HG02870 (cell line): ENCODE measurements around the gene IGF1R.
"Not testable (repeated sequence)": the region's sequence is repeated elsewhere in the genome, so short reads cannot be mapped to it uniquely, and the experiment has no call there.

Experiments used
- ATAC-seq: cut with Tn5 transposase; IDR thresholded peaks from one replicate; pipeline ENCODE4 v1.9.1; 2021; ENCODE audit warnings: mild to moderate bottlenecking, moderate library complexity; ENCODE audit not compliant: unreplicated experiment

IGF1R gene

DNA sequence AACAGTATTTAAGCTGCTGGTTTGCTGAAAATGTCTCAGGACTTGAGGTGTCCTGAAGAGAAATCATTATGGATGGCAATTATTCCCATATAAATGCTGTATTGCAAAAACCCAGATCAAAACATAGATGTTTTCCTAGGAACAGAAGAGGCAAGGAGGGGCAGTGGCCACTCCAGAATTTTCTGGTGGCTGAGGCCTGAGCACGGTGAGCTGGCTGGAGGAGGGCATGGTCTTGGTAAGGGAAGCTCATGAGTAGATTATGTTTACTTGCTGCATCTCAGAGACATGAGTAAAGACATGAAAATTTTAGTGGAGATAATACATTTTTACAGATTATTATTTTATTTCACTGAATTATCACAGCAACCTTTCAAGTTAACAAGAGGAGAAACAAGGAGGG, 328.2 kb downstream of the IGF1R start:
- ATAC-seq, result no peak

GRCh38 chr15:98977441-98977840, 329.1 kb downstream of the IGF1R start:
- ATAC-seq, result no peak

DNA sequence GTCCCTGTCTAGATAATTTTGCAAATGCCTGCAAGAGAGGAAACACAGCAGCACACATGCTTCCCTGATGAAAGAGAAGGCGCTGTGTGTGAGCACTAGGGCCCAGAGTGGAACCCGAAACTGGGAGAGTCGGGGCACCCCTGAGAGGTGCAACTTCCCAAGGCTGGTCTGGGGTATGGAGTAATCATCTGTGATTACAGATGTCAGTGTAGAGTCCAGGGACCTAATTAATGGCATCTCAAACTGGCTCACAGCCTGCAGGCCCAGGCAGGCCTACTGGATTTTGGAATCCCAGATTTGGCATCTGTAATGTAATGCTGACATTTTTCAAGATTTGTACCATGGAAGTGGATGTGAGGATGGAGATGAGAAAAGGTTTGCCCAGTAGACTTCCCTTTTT, 329.8 kb downstream of the IGF1R start:
- ATAC-seq, result no peak

- ATAC-seq, result no peak
Observed at GRCh38 chr15:98980899-98981228, 332.5 kb downstream of the IGF1R start.

DNA sequence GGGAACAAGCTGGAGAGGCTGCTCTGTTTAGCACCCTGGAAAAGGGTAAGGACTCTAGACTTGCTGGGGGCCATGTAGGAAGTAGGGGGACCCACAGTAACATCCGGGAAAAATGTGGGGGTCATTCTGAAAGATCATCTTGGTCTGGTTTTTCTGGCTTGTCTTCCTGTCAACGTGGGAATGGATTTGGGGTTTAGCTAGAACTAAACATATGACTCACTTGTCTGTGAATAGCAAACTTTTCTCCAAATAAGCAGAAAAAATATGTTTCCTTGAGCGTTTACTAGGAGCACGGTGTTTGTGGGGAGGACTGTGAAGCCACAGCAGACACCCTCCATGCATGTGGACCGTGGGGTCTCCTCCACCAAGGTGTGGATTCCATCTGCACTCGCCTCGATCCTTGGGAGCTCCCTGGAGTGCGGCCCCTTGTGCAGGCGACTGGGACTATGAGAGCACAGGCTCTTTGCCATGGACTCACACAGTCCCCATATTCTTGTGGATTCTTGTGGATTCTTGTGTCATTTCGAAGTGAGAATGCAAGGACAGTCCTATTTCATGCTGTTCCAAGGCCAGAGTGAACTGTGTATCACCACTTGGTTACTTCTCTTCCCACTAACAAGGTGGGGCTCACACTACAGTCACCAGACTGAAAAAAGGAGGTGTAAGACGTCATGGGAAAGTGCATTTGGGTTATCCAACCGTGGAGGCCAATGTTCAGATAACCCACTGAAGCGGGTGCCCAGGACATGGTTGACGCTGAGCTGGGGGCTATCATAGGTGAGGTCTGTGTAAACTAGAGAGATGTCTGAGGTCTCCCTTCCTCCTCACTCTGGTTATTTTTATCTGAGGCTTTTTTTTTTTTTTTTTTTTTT, 333.7 kb downstream of the IGF1R start:
- no peak for ATAC-seq

- ATAC-seq, result no peak
Observed at GRCh38 chr15:98983334-98983733, 335.0 kb downstream of the IGF1R start.

DNA sequence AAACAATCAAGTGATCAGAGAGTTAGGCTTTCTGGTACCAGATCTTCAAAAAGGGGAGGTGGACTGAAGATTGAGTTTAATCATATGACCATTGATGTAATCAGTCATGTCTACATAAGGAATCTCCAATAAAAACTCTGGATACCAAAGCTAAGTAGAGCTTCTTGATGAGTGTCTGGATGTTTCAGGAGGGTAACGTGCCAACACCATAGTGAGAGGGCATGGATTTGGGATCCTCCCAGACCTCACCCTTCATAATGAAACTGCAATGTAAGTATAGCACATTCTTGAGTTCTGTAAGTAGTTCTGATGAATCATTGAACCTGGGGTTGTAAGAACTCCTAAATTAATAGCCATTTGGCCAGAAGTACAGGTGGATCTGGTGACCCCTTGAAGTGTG, 337.9 kb downstream of the IGF1R start:
- ATAC-seq, result no peak

- no peak for ATAC-seq
Observed at GRCh38 chr15:98994892-98995291, 346.6 kb downstream of the IGF1R start.

- ATAC-seq, result no peak
Observed at GRCh38 chr15:98996169-98996568, 347.8 kb downstream of the IGF1R start.

- no peak for ATAC-seq
Observed at GRCh38 chr15:98996624-98997023, 348.3 kb downstream of the IGF1R start.

DNA sequence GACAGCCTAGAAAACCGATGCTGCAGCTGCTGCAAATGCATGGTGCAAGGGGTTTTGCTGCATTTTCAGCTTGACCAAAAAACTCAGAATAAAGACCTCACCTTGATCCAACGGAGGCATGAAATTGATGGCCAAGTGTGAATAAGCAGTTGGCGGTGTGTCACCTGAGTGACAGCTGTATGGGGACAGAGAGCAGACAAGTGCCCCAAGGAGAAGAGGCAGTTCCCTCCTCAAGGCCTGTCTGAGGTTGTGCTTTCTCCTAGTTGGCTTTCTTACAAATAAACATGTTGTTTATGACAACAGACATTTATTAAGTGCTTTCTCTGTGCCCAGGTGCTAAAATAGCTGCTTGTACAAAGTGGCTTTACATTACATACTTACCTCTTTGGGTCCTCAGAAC, 349.0 kb downstream of the IGF1R start:
- no peak for ATAC-seq

DNA sequence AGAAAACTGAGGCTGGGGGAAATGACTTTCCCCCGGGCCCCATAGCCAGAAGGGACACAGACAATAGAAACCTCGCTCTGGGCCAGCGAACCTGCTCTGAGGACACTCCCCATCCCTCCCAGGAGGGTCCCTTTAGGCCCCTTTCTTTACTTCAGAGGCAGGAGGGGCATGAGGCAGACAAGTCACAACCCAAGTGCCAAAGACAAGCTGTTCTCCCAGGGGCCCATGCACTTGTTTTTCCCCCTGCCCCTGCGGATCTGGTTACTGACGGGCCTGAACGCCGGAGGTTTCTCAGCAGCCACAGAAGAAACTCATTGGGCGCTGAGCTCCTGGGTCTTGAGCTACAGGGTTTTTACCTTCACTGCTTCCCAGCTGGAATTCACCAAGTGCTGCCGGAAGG, 349.4 kb downstream of the IGF1R start:
- ATAC-seq, result no peak

DNA sequence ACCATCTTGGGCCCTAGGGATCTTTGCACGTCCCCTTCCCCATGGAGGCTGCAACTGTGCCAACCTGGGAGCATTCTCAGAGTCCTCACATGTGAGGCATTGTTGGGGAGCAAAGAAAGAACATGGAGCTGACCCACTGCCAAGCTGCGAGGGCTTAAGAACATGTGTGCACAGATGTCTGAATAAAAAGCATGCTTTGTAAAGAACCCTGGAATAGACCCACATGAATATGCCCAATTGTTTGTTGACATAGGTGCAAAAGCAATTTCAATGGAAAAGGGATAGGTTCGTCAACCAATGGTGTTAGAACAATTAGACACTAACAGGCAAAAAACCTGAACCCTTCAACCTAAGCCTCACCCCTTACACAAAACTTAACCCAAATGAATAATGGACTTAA, 349.9 kb downstream of the IGF1R start:
- no peak for ATAC-seq

DNA sequence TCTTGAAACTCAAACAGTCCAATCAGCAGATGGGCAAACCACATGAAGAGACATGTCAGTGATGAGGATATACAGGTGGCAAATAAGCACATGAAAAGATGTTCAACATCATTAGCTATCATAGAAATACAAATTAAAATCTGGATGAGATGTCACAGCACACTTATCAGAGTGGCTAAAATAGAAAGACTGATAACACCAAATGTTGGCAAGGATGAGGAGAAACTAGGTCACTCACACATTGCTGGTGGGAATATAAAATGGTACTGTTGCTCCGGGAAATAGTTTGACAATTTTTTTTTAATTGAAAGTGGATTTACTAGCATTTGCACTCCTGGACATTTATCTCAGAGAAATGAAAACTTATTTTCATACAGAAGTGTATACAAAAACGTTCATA, 350.9 kb downstream of the IGF1R start:
- ATAC-seq, result no peak

- ATAC-seq, result no peak
Observed at GRCh38 chr15:99002226-99002625, 353.9 kb downstream of the IGF1R start.

- ATAC-seq, result not testable (repeated sequence)
Observed at GRCh38 chr15:99003317-99003716, 355.0 kb downstream of the IGF1R start.

DNA sequence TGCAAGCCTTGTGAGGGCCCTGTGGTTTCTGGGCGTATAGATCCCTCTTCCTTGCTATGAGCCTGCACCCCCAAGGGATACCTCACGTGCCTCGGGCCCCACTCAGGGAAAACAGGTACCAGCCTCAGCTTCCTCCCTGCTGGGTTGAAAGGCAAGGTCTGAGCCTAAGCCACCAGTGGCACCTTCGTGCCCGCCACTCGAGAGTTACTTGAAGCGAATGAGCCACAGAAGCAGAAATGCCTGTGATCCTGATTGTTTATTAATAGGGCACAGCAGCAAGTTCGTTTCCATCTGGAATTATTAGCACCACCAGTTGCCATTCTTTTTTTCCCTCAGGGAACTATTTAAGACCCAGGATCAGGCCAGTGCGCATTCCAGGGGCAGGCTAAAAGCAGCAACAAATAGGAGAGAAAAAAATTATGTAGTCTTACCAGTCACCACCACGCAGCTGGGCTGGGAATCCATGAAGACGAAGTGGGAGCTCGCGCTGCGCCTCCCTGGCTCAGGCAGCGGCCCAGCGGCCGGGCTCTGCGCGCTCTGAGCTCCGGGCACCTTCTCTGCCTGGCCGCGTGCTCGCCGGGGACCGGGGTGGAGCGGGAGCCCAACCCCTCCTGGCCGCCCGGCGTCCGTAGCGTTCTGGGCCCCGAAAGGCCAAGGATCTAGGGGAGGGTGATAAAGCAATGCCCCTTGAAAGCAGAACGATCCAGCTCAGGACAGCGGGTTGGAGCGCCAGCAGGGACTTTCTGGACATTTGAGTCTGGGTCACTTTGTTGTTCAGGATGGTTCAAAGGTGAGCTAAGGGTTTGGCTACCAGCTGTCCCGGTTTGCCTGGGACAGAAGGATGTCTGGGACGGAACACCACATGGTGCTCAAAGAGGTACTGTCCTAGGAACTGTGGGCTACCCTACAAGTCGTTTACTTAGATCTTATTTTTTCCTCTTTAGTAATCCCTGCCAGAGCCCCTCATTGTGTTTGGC, 356.9 kb downstream of the IGF1R start:
- not testable (repeated sequence) for ATAC-seq

DNA sequence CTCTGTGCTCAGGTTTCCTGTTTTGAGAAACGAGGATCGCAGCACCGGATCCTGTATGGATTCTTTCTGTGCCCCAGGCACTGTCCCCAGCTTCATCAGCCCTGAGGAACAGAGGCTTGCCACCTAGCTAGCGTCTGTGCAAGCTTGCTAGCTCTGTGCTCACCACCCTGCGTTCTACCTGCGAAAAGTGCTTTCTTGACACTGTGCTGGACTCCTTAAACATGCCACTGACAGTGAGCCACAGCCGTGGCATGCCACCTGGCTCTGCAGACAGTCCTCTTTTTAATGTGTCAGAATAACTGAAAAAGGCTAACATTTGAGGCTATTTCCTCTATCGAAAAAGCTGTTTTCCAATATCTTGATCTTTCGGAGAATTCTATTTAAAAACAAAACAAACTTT, 357.8 kb downstream of the IGF1R start:
- ATAC-seq, result no peak

GRCh38 chr15:99006904-99007495, 358.7 kb downstream of the IGF1R start:
- ATAC-seq, result no peak

GRCh38 chr15:99009741-99010330, 361.5 kb downstream of the IGF1R start:
- no peak for ATAC-seq

DNA sequence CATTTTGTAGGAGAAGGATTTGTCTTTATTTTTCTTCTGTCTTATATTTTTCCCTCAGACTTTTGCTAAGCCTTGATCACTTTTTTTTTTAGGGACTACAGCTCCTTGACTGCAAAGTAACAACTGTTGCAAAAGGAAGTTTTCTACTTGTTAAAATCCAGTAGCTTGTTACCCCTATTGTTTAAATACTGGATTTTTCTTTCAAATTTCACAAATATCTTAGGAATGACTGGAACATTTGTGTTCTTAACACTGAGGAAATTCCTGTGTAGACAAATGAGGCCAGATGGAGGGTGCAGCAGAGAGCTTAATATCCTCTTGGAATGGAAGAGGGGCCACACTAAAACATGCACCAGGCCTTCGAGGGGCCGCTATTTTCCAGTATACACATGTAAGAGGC, 362.4 kb downstream of the IGF1R start:
- ATAC-seq, result no peak
